ENCODE measurements around the gene PHTF2.

- TF ChIP-seq CTCF (IDR thresholded peaks at IDR 0.05), result no peak
- no peak for TF ChIP-seq POLR2A (IDR thresholded peaks at IDR 0.05)
Measured at GRCh38 chr7:77903597-77903996, 105.0 kb downstream of the PHTF2 start.

All from ovary (tissue), 3 donors.